A673 (cell line): ENCODE measurements around the gene KDM4B. TPM values are rescaled to one million over a fixed set of nuclear protein-coding genes. Genes with fewer than 3 reads are reported as not detected.
A peak's percentile ranks its signal among the peaks of the same experiment; 100 is the strongest.

Source experiments
- BruUV-seq: library from RNA; stranded (reverse); fragments of 400-500 nt; replicated peaks from 2 replicates; lab custom pipeline; 2021; lab: Mats Ljungman, UMichigan
- CTCF ChIA-PET: fragments of 300-600 bp; sonication (Branson Sonifier 250); formaldehyde crosslinking; loops from one replicate; lab custom pipeline; 2022; ENCODE audit warnings: antibody characterized with exemption; lab: Charles Lee
- POLR2A ChIA-PET: fragments of 300-600 bp; sonication (Branson Sonifier 250); formaldehyde crosslinking; loops from one replicate; lab custom pipeline; 2022; ENCODE audit warnings: antibody characterized with exemption; ENCODE audit not compliant: low non-redundant PET; lab: Charles Lee
- DNase-seq: peaks from one replicate; pipeline ENCODE4 v3.0.0-alpha.2; 2015; ENCODE audit warnings: low spot score
- H3K27ac ChIP-seq: fragments of 200-600 bp; sonication (generic); 2 replicates; pipeline ENCODE4 v1.5.1; 2016; ENCODE audit warnings: mixed run types, low read depth, mild to moderate bottlenecking, mixed read lengths, antibody characterized with exemption, low read length; ENCODE audit not compliant: poor library complexity, severe bottlenecking
- H3K27me3 ChIP-seq: fragments of 200-600 bp; sonication (generic); replicated peaks from 2 replicates; pipeline ENCODE4 v1.6.1; 2017; ENCODE audit warnings: mixed run types, low read depth, mild to moderate bottlenecking, mixed read lengths, antibody characterized with exemption, low read length; ENCODE audit not compliant: insufficient read depth, poor library complexity
- H3K36me3 ChIP-seq: fragments of 200-600 bp; sonication (generic); 2 replicates; pipeline ENCODE4 v1.6.1; 2016; ENCODE audit warnings: mixed run types, mild to moderate bottlenecking, mixed read lengths, antibody characterized with exemption, low read length; ENCODE audit not compliant: insufficient read depth, poor library complexity, severe bottlenecking
- H3K4me1 ChIP-seq: fragments of 200-600 bp; sonication (generic); 2 replicates; pipeline ENCODE4 v1.6.1; 2017; ENCODE audit warnings: mixed run types, mild to moderate bottlenecking, mixed read lengths, antibody characterized with exemption, low read length; ENCODE audit not compliant: insufficient read depth, poor library complexity, severe bottlenecking
- H3K4me3 ChIP-seq: fragments of 200-600 bp; sonication (generic); 2 replicates; pipeline ENCODE4 v1.5.1; 2016; ENCODE audit warnings: low read depth, mixed run types, mild to moderate bottlenecking, mixed read lengths, low read length; ENCODE audit not compliant: poor library complexity, severe bottlenecking
- H3K9me3 ChIP-seq: fragments of 200-600 bp; sonication (generic); 2 replicates; pipeline ENCODE4 v1.6.1; 2016; ENCODE audit warnings: mixed run types, low read depth, mild to moderate bottlenecking, mixed read lengths, antibody characterized with exemption, low read length; ENCODE audit not compliant: poor library complexity, severe bottlenecking
- EZH2 ChIP-seq: fragments of 200-600 bp; sonication (generic); IDR thresholded peaks from 2 replicates; pipeline ENCODE4 v1.6.1; 2017; ENCODE audit warnings: borderline replicate concordance, low read depth, mild to moderate bottlenecking, mixed read lengths, antibody characterized with exemption, low read length; ENCODE audit not compliant: poor library complexity, severe bottlenecking
- intact Hi-C: fragments of 100-400 bp; cut with micrococcal nuclease; formaldehyde crosslinking; loops from one replicate; pipeline ENCODE4 v1.10.0; 2022; ENCODE audit not compliant: unreplicated experiment
- total RNA-seq: library from RNA; stranded (reverse); gene quantifications from 2 replicates; pipeline ENCODE4 v1.2.3, GENCODE V29; 2021
- TF ChIP-seq, protein P1 (sequence below): fragments of 300-800, 200-600 bp; sonication (generic); conservative IDR thresholded peaks from 2 replicates; pipeline ENCODE4 v1.5.1; 2017; ENCODE audit warnings: low read depth, mild to moderate bottlenecking, antibody characterized with exemption, low read length, moderate library complexity, mixed read lengths

The KDM4B gene
- total RNA-seq, 1 experiment from 2014 or later = 30.0 TPM

- no TSS peak for BruUV-seq
- no peak overlapping the region for H3K27ac ChIP-seq
- no peak overlapping the region for H3K4me3 ChIP-seq
- no peaks in the 10 kb centered on the region for H3K9me3 ChIP-seq
- intact Hi-C loops = loop anchor here (5.0 kb wide), 1 partner anchor 541 kb away; no protein-coding TSS in a partner anchor
- H3K4me1 ChIP-seq = peaks cover 43% of the 10 kb centered on the region
- CTCF ChIA-PET = interaction anchor here (0.6 to 1.0 kb wide), 3 partner anchors 12 to 495 kb away, joined by 3 to 4 read pairs (median 3); no protein-coding TSS in a partner anchor
- no peak for DNase-seq
- peaks cover 4% of the 10 kb centered on the region for H3K36me3 ChIP-seq
- TF ChIP-seq, protein P1, sequence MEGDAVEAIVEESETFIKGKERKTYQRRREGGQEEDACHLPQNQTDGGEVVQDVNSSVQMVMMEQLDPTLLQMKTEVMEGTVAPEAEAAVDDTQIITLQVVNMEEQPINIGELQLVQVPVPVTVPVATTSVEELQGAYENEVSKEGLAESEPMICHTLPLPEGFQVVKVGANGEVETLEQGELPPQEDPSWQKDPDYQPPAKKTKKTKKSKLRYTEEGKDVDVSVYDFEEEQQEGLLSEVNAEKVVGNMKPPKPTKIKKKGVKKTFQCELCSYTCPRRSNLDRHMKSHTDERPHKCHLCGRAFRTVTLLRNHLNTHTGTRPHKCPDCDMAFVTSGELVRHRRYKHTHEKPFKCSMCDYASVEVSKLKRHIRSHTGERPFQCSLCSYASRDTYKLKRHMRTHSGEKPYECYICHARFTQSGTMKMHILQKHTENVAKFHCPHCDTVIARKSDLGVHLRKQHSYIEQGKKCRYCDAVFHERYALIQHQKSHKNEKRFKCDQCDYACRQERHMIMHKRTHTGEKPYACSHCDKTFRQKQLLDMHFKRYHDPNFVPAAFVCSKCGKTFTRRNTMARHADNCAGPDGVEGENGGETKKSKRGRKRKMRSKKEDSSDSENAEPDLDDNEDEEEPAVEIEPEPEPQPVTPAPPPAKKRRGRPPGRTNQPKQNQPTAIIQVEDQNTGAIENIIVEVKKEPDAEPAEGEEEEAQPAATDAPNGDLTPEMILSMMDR = no peak
- TF ChIP-seq EZH2 = no peak
- POLR2A ChIA-PET = no interaction called here
- H3K27me3 ChIP-seq = no peaks in the 10 kb centered on the region
Measured at GRCh38 chr19:5035793-5036697, 67.1 kb downstream of the KDM4B start.

- CTCF ChIA-PET = interaction anchor here (0.6 to 1.3 kb wide), 4 partner anchors 10 to 227 kb away, joined by 3 to 4 read pairs (median 4); no protein-coding TSS in a partner anchor
- no peak overlapping the region for H3K4me3 ChIP-seq
- H3K36me3 ChIP-seq = peaks cover 4% of the 10 kb centered on the region
- H3K27me3 ChIP-seq = no peaks in the 10 kb centered on the region
- peak overlapping the region; percentile 40 for H3K27ac ChIP-seq
- BruUV-seq = no TSS peak
- DNase-seq = peak; percentile 64
- POLR2A ChIA-PET = no interaction called here
- TF ChIP-seq, protein P1 = no peak
- no peak for TF ChIP-seq EZH2
- intact Hi-C loops = loop anchor here (5.0 kb wide), 1 partner anchor 540 kb away; no protein-coding TSS in a partner anchor
- no peaks in the 10 kb centered on the region for H3K9me3 ChIP-seq
- peaks cover 39% of the 10 kb centered on the region for H3K4me1 ChIP-seq
Measured at GRCh38 chr19:5036698-5037563, 68.0 kb downstream of the KDM4B start.

DNA sequence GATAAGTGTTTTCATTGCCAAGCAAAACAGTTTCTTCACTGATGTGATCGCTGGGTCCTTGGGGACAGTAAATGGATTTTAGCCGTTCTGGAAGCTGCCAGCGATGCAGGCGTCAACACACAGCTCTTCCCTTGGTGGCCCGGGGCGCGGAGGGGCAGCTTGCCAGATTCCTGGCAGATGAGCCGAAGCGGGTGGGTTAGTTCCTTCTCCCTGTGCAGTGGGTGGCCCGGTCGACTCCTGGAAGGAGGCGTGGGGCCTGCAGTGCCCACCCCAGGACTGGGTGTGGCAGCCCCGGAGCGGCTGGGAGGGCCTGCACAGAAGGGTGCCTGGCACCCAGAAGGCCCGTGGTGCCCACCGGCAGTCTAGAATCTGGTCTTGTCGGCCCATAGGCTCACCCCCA is 69.0 kb downstream of the KDM4B start:
- no peaks in the 10 kb centered on the region for H3K27me3 ChIP-seq
- BruUV-seq = no TSS peak
- CTCF ChIA-PET = interaction anchor here (1.3 kb wide), 1 partner anchor 9 kb away, joined by 3 read pairs; no protein-coding TSS in a partner anchor
- no peaks in the 10 kb centered on the region for H3K9me3 ChIP-seq
- TF ChIP-seq, protein P1 = no peak
- TF ChIP-seq EZH2 = no peak
- POLR2A ChIA-PET = no interaction called here
- peak overlapping the region; percentile 43 for H3K27ac ChIP-seq
- H3K4me1 ChIP-seq = peaks cover 39% of the 10 kb centered on the region
- intact Hi-C loops = loop anchor here (5.0 kb wide), 1 partner anchor 539 kb away; no protein-coding TSS in a partner anchor
- peaks cover 4% of the 10 kb centered on the region for H3K36me3 ChIP-seq
- DNase-seq = peak; percentile 80
- H3K4me3 ChIP-seq = no peak overlapping the region
